ENCODE results near the gene SDR42E2.

- TF ChIP-seq, protein P1, sequence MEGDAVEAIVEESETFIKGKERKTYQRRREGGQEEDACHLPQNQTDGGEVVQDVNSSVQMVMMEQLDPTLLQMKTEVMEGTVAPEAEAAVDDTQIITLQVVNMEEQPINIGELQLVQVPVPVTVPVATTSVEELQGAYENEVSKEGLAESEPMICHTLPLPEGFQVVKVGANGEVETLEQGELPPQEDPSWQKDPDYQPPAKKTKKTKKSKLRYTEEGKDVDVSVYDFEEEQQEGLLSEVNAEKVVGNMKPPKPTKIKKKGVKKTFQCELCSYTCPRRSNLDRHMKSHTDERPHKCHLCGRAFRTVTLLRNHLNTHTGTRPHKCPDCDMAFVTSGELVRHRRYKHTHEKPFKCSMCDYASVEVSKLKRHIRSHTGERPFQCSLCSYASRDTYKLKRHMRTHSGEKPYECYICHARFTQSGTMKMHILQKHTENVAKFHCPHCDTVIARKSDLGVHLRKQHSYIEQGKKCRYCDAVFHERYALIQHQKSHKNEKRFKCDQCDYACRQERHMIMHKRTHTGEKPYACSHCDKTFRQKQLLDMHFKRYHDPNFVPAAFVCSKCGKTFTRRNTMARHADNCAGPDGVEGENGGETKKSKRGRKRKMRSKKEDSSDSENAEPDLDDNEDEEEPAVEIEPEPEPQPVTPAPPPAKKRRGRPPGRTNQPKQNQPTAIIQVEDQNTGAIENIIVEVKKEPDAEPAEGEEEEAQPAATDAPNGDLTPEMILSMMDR (IDR thresholded peaks at IDR 0.05) = no peak
- TF ChIP-seq EP300 (IDR thresholded peaks at IDR 0.05) = no peak
- TF ChIP-seq POLR2AphosphoS5 (IDR thresholded peaks at IDR 0.05) = no peak
- TF ChIP-seq POLR2A (IDR thresholded peaks at IDR 0.05) = no peak
Measured at GRCh38 chr16:22161401-22161800, 905 bp upstream of the SDR42E2 start.
